T1000 (cell line): ENCODE data around the gene CACNA2D3.
A peak's percentile ranks its signal among the peaks of the same experiment; 100 is the strongest.

Experiments
- DNase-seq: peaks from one replicate; lab custom pipeline; 2025; ENCODE audit warnings: mixed read lengths; lab: John Stamatoyannopoulos, UW

Gene CACNA2D3

GRCh38 chr3:54745843-54746242, 623.5 kb downstream of the CACNA2D3 start:
- no peak for DNase-seq

DNA sequence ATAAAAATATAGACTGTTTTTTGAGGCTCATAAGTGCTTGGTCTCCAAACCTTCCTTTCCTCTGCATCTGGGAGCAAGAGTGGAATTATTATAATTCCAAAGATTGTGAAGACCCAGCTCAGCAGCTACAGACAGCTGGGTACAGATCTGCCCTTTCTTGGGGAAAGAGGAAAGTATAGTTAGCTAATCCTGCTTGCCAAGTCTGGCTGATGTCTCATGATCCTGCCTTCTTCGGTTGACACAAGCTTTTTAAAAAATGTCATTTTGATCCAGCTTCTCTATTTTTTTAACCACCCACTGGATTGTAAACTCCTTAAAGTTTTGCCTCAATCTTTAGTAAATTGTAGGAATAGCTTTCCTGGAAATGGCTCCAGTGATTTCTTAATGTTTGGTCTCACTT, 624.4 kb downstream of the CACNA2D3 start:
- no peak for DNase-seq

GRCh38 chr3:54755756-54756155, 633.4 kb downstream of the CACNA2D3 start:
- no peak for DNase-seq

GRCh38 chr3:54756330-54756731, 634.0 kb downstream of the CACNA2D3 start:
- peak; percentile 62 for DNase-seq

- DNase-seq: no peak
These were observed 636.1 kb downstream of the CACNA2D3 start for GRCh38 chr3:54758461-54758860.

DNA sequence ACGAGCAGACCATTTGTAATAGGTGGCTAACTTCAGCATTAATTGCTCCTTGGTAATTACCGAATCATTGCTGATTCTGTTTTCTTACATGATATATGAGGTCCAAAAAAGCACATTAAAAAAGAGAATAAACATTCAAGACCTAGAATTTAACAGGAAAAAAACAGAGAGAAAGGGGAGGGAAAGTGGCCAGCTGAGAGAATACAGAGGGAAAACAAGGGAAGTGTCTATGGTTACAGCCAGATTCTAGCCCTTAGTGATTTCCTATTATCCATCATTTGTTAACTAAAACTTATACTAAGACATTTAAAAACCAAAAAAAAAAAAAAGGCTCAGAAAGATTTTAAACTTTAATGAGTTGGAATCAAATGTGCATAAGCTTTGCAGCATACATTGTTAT, 636.8 kb downstream of the CACNA2D3 start:
- DNase-seq: no peak

GRCh38 chr3:54760201-54760600, 637.8 kb downstream of the CACNA2D3 start:
- DNase-seq: no peak

DNA sequence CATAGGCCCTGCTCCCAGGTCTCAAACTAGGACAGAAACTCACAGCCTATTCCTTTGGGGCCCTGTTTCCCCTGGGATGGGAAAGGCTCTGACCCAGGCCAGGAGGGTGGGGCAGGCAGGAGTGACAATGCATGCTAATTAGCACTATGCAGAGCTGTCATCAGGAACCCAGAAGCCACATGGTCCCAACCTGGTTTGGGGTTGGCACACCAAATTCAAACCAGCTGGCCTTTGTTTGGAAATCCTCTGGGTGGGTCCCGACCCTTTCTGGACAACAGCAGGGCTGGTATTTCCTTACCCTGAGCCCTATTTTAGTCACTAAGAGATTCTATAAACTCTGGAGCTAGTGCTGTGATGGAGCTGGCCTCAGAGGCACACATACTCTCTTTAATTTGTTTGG, 639.3 kb downstream of the CACNA2D3 start:
- DNase-seq: no peak

DNA sequence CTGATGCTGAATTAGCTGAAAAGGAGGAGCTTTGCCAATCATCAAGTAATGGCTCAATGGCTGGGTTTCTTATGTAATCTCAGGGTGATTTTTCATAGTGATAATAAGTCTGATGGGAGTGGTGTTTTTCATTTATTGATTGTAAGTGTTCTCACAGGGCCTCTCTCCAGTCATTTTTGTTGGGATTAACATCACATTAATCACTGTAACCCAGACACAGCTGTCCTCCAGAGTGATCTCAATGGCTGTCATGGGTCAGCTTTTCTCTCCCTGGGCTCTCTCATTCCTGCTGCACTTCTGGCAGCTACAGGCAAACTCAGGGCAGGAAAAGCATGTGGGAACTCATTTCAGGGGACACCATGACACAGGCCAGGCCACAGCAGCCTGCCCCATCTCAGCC, 642.6 kb downstream of the CACNA2D3 start:
- no peak for DNase-seq

GRCh38 chr3:54771050-54771449, 648.7 kb downstream of the CACNA2D3 start:
- no peak for DNase-seq

DNA sequence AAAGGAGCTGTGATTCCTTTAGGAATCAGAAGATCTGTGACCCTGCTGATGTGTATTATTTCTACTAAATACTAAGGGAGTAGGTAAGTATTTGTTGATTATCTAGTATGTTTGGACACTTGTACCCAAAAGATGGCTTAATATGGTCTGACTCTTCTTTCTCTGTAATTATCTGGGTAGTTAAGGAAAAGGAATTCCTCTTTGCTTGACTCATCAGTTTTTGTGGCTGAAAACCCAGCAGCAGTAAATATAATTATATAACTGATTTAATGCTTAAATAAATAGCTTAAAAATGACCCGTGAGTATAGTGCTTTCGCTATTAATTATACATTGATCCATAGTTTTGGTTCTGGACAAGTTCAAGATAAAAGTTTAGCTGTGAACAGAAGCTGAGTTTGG, 649.7 kb downstream of the CACNA2D3 start:
- no peak for DNase-seq

GRCh38 chr3:54772746-54773145, 650.4 kb downstream of the CACNA2D3 start:
- DNase-seq: no peak

- DNase-seq: no peak
These were observed 650.9 kb downstream of the CACNA2D3 start for GRCh38 chr3:54773271-54773670.

GRCh38 chr3:54776601-54777000, 654.2 kb downstream of the CACNA2D3 start:
- DNase-seq: no peak

DNA sequence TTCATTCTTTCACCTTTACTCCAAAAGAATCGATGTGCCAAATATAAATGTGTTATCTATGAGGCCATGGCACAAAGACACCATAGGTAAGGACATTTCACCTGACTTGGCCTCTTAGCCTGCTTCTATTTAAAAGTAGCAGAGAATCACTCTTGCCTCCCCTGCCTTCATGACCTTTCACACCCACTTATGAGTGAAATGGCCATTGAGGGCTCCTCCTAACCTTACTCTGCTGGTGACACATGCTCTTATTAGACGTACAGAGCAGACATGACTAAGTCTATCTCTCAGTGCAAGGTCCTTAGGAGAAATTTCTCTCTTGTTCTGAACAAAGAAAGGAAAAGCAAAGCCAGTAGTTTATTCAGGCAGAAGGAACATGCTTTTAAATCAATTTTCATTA, 654.8 kb downstream of the CACNA2D3 start:
- no peak for DNase-seq

DNA sequence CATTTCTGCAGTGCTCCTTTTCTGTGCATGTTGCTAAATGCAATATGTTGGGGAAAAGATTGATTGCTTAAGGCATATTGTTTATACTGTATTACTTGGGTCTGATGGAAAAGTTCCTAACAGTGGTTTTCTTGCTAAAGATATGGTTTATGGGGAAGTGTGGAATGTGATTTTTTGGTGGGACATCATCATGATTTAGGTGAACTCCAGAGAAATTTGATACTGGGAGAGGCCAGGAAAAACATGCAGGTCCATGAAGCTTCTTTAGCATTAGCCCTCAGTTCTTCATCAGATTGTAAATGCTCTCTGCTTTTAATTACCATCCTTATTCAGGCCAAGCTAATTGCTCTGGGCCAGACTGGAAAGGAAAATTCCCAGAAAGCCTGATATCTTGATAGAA, 658.0 kb downstream of the CACNA2D3 start:
- no peak for DNase-seq

DNA sequence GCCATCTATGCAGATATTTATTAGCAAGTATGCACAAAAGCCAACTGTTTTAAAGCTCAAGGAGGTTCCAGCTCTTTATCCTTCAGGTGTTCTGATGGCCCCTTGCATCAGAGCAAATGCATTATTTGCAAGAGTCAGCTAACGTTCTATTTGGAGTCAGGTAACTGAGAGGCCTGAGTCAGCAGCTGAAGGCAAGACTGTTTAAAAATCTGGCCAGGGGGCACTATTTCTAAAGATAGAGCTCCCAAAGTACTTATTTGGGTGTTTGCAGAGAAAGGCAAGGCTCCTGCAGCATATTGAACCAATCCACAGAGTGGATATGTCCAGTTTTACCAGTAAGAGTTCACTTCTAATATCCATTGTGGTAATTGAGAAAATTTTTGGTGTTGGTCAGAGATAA, 659.4 kb downstream of the CACNA2D3 start:
- no peak for DNase-seq

DNA sequence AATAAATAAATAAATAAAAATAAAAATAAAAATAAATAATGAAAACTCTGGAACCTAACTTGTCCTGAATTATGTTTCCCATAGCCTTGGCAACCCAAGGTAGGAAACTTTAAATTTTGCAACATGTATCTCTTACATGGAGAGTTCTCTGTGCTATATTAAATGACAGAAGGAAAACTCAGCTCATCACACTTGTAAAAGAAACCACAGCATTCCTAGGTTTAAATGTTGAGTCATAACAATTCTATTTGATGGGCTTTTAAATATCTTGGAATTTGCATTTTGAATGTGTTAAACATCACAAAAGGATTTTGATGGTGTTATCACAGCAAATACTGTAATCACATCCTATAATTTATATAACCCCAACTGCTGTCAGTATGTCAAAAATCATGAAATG, 661.3 kb downstream of the CACNA2D3 start:
- no peak for DNase-seq

GRCh38 chr3:54784021-54784420, 661.7 kb downstream of the CACNA2D3 start:
- no peak for DNase-seq

- no peak for DNase-seq
These were observed 663.6 kb downstream of the CACNA2D3 start for GRCh38 chr3:54785976-54786375.

GRCh38 chr3:54790051-54790450, 667.7 kb downstream of the CACNA2D3 start:
- no peak for DNase-seq

GRCh38 chr3:54791501-54792156, 669.3 kb downstream of the CACNA2D3 start:
- DNase-seq: no peak

DNA sequence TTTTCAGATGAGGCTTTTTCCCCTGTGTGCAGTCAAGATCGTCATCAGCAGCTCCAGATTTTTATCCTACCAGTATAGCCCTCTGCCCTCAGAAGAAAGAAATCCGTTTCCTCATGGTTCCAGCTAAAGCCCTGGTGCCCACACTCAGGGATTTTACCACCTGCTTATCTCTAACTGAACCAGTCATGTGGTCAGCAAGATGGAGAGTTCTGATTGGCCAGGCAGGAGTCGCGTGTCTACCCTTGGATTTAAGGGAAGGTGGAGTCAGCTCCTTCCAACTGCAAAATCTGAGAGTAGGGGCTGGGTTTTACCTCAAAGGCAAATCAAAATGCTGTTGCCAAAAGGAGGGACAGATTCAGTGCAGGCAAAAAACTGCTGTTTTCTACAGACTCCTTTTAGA, 670.2 kb downstream of the CACNA2D3 start:
- DNase-seq: no peak

GRCh38 chr3:54793171-54793570, 670.8 kb downstream of the CACNA2D3 start:
- no peak for DNase-seq

GRCh38 chr3:54797111-54797510, 674.8 kb downstream of the CACNA2D3 start:
- no peak for DNase-seq
